ENCODE results near the gene AP5Z1.

DNA sequence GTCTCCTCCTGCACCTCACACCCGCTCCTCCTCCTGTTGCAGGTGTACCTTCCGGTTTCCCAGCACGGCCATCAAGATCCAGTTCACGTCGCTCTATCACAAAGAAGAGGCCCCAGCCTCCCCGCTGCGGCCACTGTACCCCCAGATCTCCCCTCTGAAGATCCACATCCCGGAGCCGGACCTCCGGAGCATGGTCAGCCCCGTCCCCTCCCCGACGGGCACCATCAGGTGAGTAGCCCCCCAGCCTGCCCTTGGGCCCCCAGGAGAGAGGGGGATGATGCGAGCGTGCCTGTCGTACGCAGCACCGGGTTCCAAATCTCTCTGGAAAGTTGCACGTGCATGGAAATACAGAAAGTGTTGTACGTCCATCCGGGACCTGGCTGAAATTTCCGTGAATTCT is 34.6 kb upstream of the AP5Z1 start:
- TF ChIP-seq, protein P1, sequence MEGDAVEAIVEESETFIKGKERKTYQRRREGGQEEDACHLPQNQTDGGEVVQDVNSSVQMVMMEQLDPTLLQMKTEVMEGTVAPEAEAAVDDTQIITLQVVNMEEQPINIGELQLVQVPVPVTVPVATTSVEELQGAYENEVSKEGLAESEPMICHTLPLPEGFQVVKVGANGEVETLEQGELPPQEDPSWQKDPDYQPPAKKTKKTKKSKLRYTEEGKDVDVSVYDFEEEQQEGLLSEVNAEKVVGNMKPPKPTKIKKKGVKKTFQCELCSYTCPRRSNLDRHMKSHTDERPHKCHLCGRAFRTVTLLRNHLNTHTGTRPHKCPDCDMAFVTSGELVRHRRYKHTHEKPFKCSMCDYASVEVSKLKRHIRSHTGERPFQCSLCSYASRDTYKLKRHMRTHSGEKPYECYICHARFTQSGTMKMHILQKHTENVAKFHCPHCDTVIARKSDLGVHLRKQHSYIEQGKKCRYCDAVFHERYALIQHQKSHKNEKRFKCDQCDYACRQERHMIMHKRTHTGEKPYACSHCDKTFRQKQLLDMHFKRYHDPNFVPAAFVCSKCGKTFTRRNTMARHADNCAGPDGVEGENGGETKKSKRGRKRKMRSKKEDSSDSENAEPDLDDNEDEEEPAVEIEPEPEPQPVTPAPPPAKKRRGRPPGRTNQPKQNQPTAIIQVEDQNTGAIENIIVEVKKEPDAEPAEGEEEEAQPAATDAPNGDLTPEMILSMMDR (IDR thresholded peaks at IDR 0.05) = no peak
- TF ChIP-seq POLR2A (IDR thresholded peaks at IDR 0.05) = no peak

Measured in body of pancreas (tissue), 4 donors.